Measurements from ENCODE around the gene RNF182.
"Not testable (repeated sequence)": the region's sequence is repeated elsewhere in the genome, so short reads cannot be mapped to it uniquely, and the experiment has no call there.

RNF182 gene

DNA sequence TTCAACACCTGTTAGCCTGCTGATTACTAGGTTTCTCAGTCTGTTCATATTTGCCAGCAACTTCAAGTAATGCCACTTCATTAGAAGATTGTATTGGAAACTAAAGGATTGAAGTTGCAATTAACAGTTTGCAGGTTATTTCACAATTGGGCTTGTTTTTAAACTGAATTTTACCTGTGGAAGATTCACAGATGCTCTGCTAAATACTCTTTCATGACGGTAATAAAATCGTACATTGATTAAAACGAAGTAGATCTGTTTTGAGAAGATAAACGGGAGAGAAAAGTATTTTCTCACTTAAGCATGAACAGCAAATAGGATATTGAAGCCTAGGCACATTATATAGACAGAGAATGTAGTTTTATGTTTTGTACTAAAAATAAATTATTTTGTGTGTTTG, 1.6 kb downstream of the RNF182 start:
- H3K4me3 ChIP-seq (ENCODE audit: low read length), result no peak overlapping the region
- TF ChIP-seq ZNF274 (IDR thresholded peaks at IDR 0.05; ENCODE audit: low read depth, low read length), result no peak

DNA sequence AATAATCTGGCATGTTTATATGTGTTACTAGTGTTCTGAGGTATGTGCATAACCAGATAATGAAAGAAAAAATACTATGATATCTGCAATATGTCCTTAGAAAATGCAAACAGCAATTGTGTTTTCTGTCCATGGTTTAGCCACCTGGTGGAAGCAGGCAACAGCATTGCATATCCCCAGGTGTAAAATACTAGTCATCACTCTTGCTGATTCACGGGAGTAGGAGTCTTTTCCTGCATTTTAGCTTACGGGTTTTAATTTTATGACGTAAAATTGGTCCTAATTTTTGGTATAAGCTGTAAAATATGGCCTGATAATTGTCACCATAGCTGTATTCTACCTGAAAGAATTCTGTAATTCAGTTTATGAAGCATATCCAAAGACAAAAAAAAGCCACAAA, 2.5 kb downstream of the RNF182 start:
- H3K4me3 ChIP-seq (ENCODE audit: low read length), result no peak overlapping the region

DNA sequence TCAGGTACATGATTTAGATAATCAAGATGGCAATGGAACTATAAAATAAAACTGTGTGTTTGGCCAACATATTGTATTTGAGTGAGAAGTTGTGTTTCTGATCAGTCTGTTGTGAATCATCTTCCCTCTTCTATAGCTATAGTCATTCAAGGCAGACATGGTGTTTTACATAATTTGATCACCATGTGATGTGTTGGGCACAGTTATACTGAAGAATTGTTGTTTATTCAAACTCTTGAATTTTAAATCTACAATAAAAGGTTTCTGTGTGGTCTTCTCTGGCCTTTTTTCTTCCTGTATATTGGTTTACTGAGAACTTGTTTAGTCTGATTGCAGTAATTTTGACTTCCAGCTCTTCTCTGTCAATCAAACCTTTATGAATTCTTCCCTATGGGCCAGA, 4.4 kb downstream of the RNF182 start:
- no peak overlapping the region for H3K4me3 ChIP-seq (ENCODE audit: low read length)
- no peak for TF ChIP-seq ZNF274 (IDR thresholded peaks at IDR 0.05; ENCODE audit: low read depth, low read length)

More for the DNA sequence above, 2.5 kb downstream of the RNF182 start:
- no peak for TF ChIP-seq ZNF274 (IDR thresholded peaks at IDR 0.05; ENCODE audit: low read depth, low read length)

DNA sequence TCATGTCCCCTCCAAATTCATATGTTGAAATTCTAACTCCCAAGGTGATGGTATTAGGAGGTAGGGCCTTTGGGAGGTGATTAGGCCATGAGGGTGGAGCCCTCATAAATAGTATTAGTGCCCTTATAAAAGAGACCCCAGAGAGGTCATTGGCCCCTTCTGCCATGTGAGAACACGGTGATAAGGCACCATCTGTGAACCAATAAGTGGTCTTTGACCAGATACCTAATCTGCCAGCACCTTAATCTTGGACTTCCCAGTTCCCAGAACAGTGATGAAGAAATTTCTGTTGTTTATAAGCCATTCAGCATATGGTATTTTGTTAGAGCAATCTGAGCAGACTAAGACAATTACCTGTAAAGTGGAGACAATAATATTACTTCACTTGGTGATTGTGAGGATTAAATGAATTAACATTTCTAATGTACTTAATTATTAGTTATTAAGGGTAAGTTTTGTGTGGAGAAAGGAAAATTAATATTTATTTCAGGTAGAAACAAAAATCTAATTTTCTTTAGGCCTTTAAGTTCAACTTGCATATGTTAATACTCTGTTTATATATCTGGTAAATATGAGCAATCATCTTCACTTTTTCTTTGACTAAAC, 7.1 kb downstream of the RNF182 start:
- no peak overlapping the region for H3K4me3 ChIP-seq (ENCODE audit: low read length)
- no peak for TF ChIP-seq ZNF274 (IDR thresholded peaks at IDR 0.05; ENCODE audit: low read depth, low read length)

DNA sequence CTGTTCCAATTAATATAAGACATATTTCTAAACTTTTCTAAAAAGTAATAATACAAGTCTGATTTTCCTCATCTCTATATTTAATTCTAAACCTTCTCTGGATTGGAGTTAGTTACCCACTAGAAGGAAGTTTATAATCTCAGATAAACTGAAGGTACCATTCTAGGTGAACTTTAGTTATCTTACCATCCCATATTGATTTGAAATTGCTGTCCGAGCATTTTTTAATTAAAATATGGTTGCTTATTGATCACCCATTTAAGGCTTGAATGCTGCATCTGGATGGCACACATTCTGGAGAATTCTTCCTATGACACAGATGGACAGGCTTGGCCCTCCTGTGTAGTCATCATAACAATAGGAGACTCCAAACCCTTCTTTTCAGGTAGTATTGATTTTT, 8.0 kb downstream of the RNF182 start:
- H3K4me3 ChIP-seq (ENCODE audit: low read length), result no peak overlapping the region
- TF ChIP-seq ZNF274 (IDR thresholded peaks at IDR 0.05; ENCODE audit: low read depth, low read length), result no peak

DNA sequence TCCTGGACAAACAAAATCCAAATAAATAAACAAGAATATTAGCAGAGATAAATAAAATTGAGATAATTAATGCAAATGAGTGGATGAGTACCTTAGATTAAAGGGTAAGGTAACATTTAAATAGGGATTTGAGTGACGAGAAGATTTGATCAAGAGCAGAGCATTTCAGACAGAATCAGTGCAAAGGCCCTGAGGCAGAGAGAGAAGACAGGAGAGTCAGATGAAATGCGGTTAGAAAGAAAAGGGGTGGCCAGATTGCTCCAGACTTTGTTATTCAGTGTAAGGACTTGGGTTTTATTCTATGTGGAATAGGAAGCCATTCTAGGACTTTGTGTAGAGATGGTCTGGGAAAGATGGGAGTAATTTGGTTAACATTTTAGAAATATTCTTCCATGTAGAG, 10.0 kb downstream of the RNF182 start:
- H3K4me3 ChIP-seq (ENCODE audit: low read length), result no peak overlapping the region
- TF ChIP-seq ZNF274 (IDR thresholded peaks at IDR 0.05; ENCODE audit: low read depth, low read length), result no peak

DNA sequence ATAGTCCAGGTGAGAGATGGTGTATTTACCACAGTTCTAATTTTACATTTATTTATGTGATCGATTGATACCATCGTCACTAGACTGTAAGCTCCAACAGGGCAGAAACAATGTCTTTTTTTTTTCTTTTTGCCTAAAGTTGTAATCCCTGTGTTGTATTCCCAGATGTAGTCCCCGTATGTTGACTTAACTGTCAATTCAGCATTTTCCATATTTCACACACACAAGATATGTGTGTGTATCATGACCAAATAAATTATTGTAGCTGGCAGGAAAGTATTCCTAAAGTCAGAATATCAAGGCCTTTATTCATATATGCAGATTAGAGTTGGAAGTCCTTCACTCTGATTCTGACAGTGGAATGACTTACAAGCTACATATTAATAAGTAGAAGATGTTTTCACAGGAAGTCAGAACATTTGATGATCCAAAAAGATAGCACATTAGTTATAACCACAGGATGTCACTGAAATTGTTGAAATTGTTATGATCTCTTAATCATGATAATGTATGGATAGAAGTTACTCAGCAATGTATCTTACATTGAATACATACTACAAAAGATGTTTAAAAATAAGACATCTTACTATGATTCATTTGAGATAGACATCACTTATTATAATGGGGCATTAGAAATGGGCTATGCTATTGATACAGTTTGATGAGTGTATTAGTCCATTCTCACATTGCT, 10.6 kb downstream of the RNF182 start:
- no peak overlapping the region for H3K4me3 ChIP-seq (ENCODE audit: low read length)
- no peak for TF ChIP-seq ZNF274 (IDR thresholded peaks at IDR 0.05; ENCODE audit: low read depth, low read length)

DNA sequence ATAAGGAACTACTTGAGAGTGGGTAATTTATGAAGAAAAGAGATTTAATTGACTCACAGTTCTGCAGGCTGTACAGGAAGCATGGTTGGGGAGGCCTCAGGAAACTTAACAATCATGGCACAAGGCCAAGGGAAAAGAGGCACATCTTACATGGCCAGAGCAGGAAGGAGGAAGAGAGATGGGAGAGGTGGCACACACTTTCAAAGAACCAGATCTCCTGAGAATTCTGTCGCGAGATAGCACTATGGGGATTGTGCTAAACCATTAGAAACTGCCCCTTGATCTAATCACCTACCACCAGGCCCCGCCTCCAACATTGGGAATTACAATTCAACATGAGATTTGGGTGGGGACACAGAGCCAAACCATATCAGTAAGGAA, 11.1 kb downstream of the RNF182 start:
- H3K4me3 ChIP-seq (ENCODE audit: low read length), result not testable (repeated sequence)

DNA sequence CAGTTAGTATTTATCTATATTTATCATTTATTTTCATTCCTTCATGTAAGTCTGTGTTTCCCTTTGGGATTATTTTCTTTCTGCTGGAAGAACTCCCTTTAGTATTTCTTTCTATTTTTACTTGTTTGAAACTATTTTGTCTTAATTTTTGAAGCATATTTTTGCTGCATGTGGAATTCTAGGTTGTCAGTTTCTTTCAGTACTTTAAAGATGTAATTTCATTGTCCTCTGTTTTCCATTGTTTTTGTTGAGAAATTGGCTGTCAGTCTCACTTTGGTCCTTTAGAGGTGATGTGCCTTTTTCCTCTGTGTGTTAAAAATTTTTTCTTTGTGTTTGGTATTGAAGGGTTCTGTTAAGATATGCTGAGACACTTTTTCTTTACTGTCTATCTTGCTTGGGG, 17.1 kb downstream of the RNF182 start:
- H3K4me3 ChIP-seq (ENCODE audit: low read length), result no peak overlapping the region
- TF ChIP-seq ZNF274 (IDR thresholded peaks at IDR 0.05; ENCODE audit: low read depth, low read length), result no peak

DNA sequence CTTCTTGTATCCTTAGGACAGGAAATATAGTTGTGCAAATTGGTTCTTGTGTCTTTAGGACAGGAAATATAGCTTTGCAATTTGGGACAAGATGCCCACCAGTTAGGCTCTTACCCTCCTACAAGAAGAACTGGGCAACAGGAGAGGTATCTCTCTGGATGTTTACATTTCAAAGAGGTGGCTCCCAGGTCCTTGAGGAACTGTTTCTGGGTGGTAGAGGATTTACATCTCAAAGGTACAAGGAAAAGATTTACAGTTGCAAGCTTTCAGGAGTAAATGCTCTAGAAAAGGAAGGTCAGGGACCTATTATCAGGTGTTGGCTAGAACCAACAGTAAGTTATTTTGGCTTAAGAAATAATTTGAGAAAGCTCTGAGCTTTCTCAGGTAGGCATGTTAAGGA, 19.2 kb downstream of the RNF182 start:
- no peak overlapping the region for H3K4me3 ChIP-seq (ENCODE audit: low read length)
- no peak for TF ChIP-seq ZNF274 (IDR thresholded peaks at IDR 0.05; ENCODE audit: low read depth, low read length)

DNA sequence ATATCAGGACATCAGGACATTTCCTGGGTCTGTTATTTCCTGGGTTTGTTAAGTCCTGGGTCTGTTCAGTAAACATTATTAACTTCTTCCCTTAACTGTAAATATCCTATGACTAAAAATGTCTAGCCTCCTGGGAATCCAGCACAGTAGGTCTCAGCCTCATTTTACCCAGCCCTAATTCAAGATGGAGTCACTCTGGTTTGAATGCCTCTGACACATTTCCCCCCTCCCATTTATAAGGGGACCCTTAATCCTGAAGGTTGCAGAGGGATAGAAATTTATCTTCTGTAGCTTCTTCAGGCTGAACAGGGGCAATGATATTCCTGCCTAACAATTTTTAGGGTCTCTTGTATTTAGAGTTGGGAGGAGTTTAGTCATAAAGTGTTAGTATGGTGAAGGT, 21.8 kb downstream of the RNF182 start:
- no peak for TF ChIP-seq ZNF274 (IDR thresholded peaks at IDR 0.05; ENCODE audit: low read depth, low read length)
- H3K4me3 ChIP-seq (ENCODE audit: low read length), result no peak overlapping the region

DNA sequence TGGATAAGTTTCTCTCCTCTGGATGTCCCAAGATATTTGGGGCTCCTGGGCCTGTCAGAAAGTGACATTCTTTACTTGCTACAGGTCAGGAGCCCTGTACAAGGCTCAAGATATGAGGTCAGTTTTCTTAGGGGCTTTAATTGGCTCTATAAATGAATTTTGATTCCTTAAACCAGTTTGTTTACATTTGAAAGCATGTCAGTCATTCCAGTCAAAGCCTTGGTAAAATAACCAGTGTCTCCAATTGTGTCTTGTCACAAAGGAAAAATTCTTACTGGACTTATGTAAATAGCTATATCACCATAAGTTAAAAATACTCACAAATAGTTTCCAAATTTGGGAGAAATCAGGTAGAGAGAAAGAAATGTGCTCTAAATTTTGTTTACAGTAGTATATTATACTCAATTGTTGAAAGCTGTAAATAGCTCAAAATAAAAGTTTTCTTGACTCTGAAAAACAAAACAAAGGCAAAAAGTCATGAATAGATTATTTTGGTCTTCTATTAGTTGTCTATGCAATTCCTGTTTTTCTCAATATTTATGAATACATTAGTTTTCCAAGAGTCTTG, 22.9 kb downstream of the RNF182 start:
- H3K4me3 ChIP-seq (ENCODE audit: low read length), result no peak overlapping the region
- TF ChIP-seq ZNF274 (IDR thresholded peaks at IDR 0.05; ENCODE audit: low read depth, low read length), result no peak

DNA sequence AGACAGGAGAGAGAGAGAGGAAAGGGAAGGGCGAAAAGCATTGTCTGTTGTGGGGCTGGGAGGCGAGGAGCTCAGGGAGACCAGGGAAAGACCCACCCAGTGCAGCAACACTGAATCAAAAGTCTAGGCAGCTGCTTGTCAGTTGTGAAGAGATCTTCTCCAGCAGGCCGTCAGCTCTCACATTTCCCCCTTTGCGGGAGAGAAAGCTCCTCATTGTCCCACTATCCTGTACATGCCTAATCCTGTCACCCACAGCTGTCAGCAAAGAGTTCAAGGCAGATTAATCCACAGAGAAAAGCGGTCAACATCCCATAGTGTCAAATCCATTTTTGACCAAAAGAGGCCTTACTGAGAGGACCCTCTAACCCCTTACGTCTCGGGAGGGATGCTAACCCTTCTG, 27.3 kb downstream of the RNF182 start:
- H3K4me3 ChIP-seq (ENCODE audit: low read length), result no peak overlapping the region
- no peak for TF ChIP-seq ZNF274 (IDR thresholded peaks at IDR 0.05; ENCODE audit: low read depth, low read length)

DNA sequence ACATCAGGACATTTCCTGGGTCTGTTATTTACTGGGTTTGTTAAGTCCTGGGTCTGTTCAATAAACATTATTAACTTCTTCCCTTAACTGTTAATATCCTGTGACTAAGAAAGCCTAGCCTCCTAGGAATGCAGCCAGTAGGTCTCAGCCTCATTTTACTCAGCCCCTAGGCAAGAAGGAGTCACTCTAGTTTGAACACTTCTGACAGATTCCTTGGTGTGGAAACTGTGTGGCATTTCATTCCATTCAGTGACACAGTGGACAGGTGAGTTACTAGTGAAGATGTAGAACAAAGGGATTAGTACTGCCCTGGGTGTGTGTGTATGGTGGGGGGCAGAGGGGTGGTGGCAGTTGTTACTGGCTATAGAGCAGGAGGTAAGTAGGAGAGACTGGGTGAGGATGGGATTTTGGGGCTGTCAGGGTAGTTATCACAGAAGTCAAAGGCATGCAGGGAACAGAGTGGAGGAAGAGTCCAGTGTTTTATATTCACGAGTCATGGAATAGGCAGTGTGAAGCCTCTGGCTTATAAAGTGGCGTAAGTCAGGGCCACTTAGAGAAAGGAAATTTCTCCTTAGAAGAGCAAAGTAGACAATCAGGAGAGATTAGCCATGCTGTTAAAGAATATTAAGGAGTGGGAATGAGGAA, 28.4 kb downstream of the RNF182 start:
- no peak overlapping the region for H3K4me3 ChIP-seq (ENCODE audit: low read length)
- no peak for TF ChIP-seq ZNF274 (IDR thresholded peaks at IDR 0.05; ENCODE audit: low read depth, low read length)

DNA sequence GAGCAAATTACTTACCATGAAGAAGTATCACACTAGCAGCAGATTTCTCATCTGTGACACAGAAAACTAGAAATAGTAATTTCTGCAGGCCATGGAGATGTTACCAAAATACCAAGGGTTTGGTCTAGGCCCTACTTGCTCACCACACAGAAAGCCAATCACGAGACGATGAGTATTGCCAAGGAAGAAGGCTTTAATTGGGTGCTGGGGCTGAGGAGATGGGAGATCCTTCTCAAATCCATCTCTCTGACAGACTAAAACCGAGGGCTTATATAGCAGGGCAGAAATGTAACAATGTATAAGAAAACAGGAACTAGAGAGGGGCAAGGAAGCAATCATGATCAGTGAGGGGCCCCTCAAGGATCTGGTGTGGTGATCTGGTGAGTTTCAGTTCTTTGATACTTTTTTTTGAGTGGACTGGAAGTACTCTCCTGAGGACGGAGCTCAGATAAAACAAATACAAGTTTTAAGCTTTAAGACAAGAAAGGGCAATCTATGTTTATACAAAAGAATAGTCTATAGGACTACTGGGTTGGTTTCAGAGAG, 40.9 kb downstream of the RNF182 start:
- no peak for TF ChIP-seq ZNF274 (IDR thresholded peaks at IDR 0.05; ENCODE audit: low read depth, low read length)
- no peak overlapping the region for H3K4me3 ChIP-seq (ENCODE audit: low read length)
